GM18517 (cell line): ENCODE measurements around the gene ECI1.
"Not testable (repeated sequence)": the region's sequence is repeated elsewhere in the genome, so short reads cannot be mapped to it uniquely, and the experiment has no call there.

ENCODE experiments used
- ATAC-seq: cut with Tn5 transposase; IDR thresholded peaks from one replicate; pipeline ENCODE4 v1.9.1; 2021; ENCODE audit warnings: mild to moderate bottlenecking, moderate library complexity; ENCODE audit not compliant: unreplicated experiment

ECI1 gene

GRCh38 chr16:2280981-2281542 lies 29.7 kb upstream of the ECI1 start:
- no peak for ATAC-seq

DNA sequence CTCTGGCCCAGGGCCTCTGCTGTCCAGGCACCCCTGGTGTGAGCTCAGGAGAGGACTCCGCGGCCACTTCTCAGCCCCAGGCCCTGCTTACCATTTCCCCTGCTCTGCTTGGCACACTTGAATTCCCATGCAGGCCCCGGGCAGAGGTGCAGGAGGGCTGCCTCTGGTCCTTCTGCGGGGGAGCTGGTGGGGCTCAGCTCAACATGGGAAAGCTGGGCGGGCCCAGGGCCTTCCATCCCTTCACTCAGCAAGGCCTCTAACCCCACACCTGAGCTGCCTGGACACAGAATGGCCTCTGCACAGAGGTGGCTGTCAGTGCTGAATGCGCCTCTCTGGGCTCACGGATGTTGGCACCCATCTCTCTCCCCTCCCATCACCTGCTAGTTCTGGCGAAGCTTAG lies 29.1 kb upstream of the ECI1 start:
- no peak for ATAC-seq

GRCh38 chr16:2278956-2279800 lies 27.8 kb upstream of the ECI1 start:
- no peak for ATAC-seq

DNA sequence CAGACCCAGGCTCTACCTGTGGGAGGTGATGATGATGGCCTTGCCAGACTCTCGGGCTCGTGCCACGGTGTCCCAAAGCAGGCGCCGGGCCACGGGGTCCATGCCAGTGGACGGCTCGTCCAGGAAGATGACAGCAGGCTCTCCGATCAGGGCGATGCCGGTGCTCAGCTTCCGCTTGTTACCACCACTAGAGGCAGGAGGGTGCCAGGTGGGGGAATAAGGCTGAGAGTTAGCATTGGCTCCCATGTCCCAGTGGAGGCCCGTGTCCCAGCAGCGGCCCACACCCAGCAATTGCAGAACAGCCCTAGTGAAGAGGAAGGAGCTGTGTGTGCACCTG lies 26.9 kb upstream of the ECI1 start:
- no peak for ATAC-seq

- no peak for ATAC-seq
These were observed 26.3 kb upstream of the ECI1 start for GRCh38 chr16:2277466-2278271.

GRCh38 chr16:2276368-2277195 lies 25.2 kb upstream of the ECI1 start:
- no peak for ATAC-seq

DNA sequence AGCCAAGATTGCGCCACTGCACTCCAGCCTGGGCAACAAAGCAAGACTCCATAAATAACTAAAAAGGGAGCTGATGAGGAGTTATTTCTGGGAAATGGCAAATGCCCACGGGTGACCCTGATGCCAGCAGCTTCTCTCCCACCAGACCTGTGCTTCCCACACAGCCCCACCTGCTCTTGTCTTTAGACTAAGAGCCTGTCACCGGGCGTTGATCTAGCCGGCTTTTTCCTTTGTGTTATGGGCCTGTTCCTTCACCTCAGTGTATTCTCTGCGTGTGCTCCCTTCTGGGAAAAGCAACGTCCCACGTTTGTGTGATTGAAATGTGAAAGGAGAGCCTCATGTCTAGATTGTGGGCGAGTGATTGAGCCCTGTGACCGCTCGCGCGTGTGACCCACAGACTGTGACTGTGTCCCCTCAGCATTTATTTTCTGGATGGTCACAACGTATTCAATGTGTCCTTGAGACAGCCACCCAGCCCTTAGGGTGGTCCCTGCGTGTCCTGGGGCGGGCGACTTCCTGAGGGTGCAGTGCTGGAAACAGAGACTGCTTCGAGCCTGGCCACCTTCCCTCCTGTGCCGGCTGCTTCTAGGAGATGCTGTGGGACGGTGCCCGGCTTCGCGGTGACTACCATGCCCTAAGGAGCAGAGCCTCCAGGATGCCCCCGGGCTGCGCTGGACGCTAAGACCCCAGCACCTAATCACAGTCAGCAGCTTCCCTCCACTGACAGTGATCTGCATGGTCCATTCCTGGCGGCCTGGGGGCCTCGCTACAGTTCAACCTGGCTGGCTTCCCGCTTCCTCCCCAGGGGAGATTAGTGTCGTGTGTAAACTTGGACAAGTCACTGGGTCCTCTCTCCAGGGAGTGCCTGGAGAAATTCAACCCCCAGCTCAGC lies 24.3 kb upstream of the ECI1 start:
- ATAC-seq: no peak

DNA sequence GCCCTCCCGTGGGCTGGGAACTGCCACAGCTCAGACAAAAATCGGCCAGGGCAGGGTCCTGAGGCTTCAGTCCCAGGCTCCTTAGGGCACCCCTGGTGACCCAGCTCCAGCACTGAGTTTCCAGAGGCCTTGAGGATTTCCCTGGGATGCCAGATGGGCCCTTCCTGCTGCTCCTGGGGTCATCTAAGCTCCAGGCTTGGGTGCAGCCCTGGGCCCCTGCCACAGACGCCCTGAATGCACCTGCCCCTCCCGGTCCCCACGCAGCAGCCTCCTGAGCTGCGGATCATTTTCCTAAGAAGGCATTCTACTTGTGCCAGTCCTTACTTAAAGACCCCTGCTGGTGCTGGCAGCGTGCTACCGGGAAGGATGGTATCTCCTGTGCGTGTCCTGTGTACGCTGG lies 22.5 kb upstream of the ECI1 start:
- ATAC-seq: no peak

- ATAC-seq: no peak
These were observed 22.1 kb upstream of the ECI1 start for GRCh38 chr16:2273484-2273883.

DNA sequence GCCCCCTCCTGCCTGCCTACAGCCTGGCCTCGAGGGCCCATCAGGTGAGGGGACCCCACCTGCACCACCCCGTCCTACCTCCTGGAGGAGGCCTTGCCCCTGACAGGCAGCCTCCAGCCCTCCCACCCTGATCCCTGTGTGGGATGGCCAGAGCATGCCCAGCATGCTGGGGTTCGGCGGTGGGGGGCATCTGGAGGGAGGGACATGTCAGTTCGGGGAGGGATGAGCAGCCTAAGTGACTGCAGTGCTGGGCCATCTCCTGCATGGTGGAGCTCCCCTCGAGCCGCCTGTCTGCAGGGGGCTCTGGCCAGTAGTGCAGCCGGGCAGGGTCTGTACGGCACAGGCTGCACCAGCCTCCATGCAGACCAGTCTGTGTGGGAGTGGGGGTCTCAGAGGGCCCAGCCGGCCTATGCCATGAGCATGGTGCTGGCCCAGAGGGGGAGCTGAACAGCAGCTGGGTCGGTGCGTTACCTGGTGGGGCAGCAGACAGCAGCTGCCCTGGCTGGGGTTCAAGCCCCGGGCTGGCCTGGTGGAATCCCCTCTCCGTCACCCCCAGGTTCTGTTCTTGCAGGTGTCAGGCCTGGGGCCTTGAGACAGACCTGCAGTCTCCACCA lies 20.6 kb upstream of the ECI1 start:
- ATAC-seq: no peak

DNA sequence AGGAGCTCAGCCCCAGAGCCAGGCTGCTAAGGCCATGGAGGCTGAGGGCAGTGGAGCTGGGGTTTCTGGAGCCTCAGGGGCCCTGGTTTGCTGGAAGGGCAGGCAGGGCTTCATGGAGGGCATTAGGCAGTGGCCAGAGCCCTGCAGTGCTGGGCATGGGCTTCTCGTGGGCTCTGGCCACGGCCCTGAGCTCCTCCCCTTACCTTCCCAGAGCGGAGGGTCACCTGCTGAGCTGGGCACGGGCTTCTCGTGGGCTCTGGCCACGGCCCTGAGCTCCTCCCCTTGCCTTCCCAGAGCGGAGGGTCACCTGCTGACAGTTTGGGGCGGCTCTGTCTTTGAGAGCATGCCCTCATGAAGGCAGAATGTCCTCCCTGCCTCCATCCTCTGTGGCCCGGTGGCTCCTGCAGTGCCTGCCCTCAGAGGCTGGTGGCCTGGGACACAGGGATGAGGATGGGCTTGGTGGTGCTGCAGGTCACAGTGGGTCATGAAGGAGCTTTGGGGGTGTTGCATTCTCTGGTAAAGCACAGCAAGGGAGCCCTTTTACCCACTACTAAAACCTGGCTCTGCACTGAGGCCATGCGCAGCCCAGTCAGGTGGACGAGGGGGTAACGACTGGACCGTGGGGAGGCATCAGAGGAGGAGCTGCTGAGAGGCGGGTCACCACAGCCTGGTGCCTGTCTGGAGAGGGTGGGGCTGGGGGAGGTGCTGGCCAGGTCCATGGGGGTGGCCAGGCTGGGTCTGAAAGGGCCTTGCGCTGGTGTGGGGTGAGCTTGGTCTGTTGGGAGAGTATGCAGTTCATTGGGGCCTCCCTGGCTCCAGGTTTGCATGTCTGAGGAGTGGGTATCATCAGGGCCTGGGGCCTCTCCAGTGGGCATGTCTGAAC lies 19.4 kb upstream of the ECI1 start:
- no peak for ATAC-seq

DNA sequence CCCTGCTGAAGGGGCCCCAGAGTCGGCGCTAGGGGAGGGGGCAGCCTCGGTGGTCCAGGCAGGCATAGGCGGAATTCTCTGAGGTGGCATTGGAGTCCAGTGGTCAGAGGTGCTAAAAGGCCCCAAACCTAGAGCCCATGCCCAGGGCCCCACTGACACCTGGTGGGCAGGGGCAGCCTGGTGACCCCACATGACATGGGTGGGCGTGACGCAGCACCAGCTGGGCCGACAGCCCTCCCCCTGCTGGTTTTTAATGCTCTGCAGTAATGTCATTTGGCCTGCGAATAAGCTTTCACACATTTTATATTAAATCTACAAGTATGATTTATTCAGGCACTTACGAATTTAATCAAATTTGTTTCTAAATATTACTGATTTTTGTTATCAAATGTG lies 18.7 kb upstream of the ECI1 start:
- ATAC-seq: no peak

DNA sequence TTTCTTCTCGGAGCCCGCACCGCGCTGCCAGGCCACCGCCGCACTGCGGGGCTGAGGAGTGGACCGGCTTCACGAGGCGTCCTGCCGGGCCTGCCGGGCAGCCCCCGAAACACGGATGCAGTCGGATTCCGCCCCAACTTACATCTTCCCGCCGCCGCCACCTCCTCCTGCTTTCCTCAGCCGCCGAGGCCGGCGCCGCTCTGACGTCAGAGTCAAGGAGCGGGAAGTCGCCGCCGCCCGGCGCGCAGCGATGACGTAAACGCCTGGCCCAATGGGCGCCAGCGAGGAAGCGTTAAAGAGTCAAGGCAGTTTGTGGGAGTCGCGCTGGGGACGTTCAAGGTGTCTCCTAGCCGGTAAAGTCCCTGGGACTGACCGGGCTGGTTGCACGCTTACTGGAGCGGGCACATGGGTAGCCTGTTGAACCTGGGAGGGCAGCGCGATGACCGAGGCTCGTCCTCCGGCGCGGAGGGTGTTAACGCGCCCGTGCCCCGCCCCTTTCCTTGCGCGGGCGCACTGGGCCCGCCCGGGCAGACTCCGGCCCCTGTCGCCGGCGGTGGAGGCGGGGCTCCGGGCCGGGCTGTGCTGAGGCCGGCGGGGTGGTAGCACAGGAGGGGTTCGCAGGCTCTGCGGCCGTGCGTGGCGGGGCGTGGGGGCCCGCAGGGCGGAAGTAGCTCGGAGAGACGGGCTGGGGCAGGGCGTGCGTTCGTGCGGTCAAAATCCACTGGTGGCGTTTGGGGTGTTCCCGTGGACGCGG lies 16.7 kb upstream of the ECI1 start, which contains the start of gene RNPS1:
TSS of gene RNPS1 (minus strand) at position 214 of the 754 bp plus-strand sequence. CDS start 3,483 bp downstream, outside the sequence.
- peak; percentile 67 for ATAC-seq

GRCh38 chr16:2267505-2267912 lies 16.1 kb upstream of the ECI1 start:
- peak; percentile 48 for ATAC-seq

- not testable (repeated sequence) for ATAC-seq
These were observed 15.5 kb upstream of the ECI1 start for GRCh38 chr16:2266887-2267286.

DNA sequence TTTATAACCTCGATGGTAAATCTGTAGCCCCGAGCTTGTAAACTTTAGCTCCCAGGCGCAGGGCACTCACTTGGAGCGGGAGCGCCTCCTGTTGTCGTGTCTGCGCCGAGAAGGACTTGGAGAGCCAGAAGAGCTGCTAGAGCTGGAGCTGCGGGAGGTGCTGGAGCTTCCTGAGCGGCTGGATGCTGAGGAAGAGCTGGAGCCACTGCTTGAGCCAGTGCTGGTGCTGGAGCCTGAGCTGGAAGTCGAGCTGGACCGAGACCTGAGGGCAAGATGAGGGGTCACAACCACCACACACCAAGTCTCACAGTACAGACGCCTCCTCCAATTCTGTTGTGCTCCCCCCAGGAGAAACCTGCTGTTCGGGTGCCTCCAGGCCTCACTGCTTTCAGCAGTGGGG lies 11.6 kb upstream of the ECI1 start:
- ATAC-seq: not testable (repeated sequence)

GRCh38 chr16:2260250-2260649 lies 8.9 kb upstream of the ECI1 start:
- no peak for ATAC-seq

DNA sequence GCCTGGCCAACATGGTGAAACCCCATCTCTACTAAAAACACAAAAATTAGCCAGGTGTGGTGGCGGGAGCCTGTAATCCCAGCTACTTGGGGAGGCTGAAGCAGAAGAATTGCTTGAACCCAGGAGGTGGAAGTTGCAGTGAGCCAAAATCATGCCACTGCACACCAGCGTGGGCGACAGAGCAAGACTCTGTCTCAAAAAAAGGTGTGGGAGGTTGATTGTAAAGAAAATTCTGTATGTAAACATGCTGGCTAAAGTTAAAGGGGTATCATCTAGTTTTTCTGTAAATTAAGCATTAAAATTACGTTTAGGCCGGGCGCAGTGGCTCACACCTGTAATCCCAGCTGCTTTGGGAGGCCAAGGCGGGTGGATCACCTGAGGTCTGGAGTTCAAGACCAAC lies 7.1 kb upstream of the ECI1 start:
- ATAC-seq: not testable (repeated sequence)
